ENCODE results near the gene MED25.
A peak's percentile ranks its signal among the peaks of the same experiment; 100 is the strongest.

The MED25 gene

GRCh38 chr19:49866933-49867782 is 49.1 kb downstream of the MED25 start, which contains the start of gene PNKP:
PNKP (minus strand) TSS chr19:49867576; CDS start chr19:49867204, 372 bp downstream.
- peak; percentile 91 for DNase-seq (ENCODE audit: low read depth)
- H3K4me3 ChIP-seq (ENCODE audit: low read length), result peak within 1 kb of the TSS; percentile 80
- TF ChIP-seq CTCF (IDR thresholded peaks at IDR 0.05; ENCODE audit: insufficient read depth, low read depth, low read length, missing control alignments), result no peak

GRCh38 chr19:49869009-49869483 is 51.0 kb downstream of the MED25 start:
- DNase-seq (ENCODE audit: low read depth), result no peak
- no peak for TF ChIP-seq CTCF (IDR thresholded peaks at IDR 0.05; ENCODE audit: insufficient read depth, low read depth, low read length, missing control alignments)

GRCh38 chr19:49869484-49870308 is 51.6 kb downstream of the MED25 start:
- TF ChIP-seq CTCF (IDR thresholded peaks at IDR 0.05; ENCODE audit: insufficient read depth, low read depth, low read length, missing control alignments), result no peak
- H3K4me3 ChIP-seq (ENCODE audit: low read length), result peak overlapping the region; percentile 52
- peak; percentile 100 for DNase-seq (ENCODE audit: low read depth)

More at GRCh38 chr19:49869009-49869483, 51.0 kb downstream of the MED25 start:
- peak overlapping the region; percentile 52 for H3K4me3 ChIP-seq (ENCODE audit: low read length)

- H3K4me3 ChIP-seq (ENCODE audit: low read length), result peak overlapping the region; percentile 51
- no peak for TF ChIP-seq CTCF (IDR thresholded peaks at IDR 0.05; ENCODE audit: insufficient read depth, low read depth, low read length, missing control alignments)
- DNase-seq (ENCODE audit: low read depth), result no peak
Measured at GRCh38 chr19:49870309-49870901, 52.3 kb downstream of the MED25 start.

- H3K4me3 ChIP-seq (ENCODE audit: low read length), result no peak overlapping the region
- no peak for TF ChIP-seq CTCF (IDR thresholded peaks at IDR 0.05; ENCODE audit: insufficient read depth, low read depth, low read length, missing control alignments)
- DNase-seq (ENCODE audit: low read depth), result no peak
Measured at GRCh38 chr19:49871349-49871985, 53.4 kb downstream of the MED25 start.

All from epithelial cell of esophagus (primary cell).